22Rv1 (cell line): ENCODE data around the gene GPR149.

Experiments
- ZFX ChIP-seq: fragments of 450-650 bp; IDR thresholded peaks from 2 replicates; pipeline ENCODE4 v1.6.1; 2017; ENCODE audit warnings: antibody characterized with exemption, borderline replicate concordance
- TF ChIP-seq, protein P1 (sequence below): fragments of 450-650 bp; IDR thresholded peaks from 2 replicates; pipeline ENCODE4 v1.5.1; 2017; ENCODE audit warnings: mild to moderate bottlenecking

- TF ChIP-seq, protein P1, sequence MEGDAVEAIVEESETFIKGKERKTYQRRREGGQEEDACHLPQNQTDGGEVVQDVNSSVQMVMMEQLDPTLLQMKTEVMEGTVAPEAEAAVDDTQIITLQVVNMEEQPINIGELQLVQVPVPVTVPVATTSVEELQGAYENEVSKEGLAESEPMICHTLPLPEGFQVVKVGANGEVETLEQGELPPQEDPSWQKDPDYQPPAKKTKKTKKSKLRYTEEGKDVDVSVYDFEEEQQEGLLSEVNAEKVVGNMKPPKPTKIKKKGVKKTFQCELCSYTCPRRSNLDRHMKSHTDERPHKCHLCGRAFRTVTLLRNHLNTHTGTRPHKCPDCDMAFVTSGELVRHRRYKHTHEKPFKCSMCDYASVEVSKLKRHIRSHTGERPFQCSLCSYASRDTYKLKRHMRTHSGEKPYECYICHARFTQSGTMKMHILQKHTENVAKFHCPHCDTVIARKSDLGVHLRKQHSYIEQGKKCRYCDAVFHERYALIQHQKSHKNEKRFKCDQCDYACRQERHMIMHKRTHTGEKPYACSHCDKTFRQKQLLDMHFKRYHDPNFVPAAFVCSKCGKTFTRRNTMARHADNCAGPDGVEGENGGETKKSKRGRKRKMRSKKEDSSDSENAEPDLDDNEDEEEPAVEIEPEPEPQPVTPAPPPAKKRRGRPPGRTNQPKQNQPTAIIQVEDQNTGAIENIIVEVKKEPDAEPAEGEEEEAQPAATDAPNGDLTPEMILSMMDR, result no peak
- no peak for TF ChIP-seq ZFX
These were observed at the start of gene GPR149 for GRCh38 chr3:154430014-154430413.
